LNCaP clone FGC (cell line): ENCODE measurements around the gene PTGER2.

Source experiments
- DNase-seq: peaks from one replicate; pipeline ENCODE4 v3.0.0-alpha.2; 2011; ENCODE audit warnings: low read depth
- H3K4me3 ChIP-seq: 2 replicates; pipeline ENCODE4 v1.5.1; 2011; ENCODE audit warnings: mild to moderate bottlenecking, low read depth, low read length, control low read depth
- CTCF ChIP-seq: IDR thresholded peaks from 2 replicates; pipeline ENCODE4 v1.5.1; 2012; ENCODE audit warnings: mild to moderate bottlenecking; ENCODE audit not compliant: control insufficient read depth, insufficient read depth; ENCODE audit errors: extremely low read depth

PTGER2 gene

DNA sequence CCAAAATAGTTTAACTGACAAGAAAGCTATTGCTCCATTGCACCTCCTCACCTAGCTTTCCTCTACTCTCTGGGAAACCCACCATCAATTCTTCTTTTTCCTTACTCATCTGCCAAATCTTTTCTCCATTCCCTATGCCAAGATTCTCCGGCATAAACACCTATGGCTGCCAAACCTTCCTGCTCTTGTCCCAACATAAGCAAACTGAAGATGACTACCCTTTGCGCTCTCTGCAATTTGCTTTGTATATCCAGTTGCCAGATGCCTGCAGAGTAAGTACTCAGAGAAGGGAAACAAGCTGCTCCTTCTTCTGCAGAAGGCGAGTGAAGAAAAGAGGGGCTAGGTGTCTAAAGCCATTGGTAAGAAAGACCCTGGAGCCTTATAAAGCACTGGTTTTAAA is 11.5 kb downstream of the PTGER2 start:
- no peak overlapping the region for H3K4me3 ChIP-seq
- peak; percentile 81 for DNase-seq
- TF ChIP-seq CTCF, result no peak

DNA sequence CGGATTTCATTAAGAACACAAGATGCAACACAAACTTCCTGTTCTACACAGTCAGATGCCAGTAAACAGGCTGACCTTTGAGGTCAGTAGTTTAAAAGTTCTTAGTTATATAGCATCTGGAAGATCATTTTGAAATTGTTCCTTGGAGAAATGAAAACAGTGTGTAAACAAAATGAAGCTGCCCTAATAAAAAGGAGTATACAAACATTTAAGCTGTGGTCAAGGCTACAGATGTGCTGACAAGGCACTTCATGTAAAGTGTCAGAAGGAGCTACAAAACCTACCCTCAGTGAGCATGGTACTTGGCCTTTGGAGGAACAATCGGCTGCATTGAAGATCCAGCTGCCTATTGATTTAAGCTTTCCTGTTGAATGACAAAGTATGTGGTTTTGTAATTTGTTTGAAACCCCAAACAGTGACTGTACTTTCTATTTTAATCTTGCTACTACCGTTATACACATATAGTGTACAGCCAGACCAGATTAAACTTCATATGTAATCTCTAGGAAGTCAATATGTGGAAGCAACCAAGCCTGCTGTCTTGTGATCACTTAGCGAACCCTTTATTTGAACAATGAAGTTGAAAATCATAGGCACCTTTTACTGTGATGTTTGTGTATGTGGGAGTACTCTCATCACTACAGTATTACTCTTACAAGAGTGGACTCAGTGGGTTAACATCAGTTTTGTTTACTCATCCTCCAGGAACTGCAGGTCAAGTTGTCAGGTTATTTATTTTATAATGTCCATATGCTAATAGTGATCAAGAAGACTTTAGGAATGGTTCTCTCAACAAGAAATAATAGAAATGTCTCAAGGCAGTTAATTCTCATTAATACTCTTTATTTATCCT is 13.5 kb downstream of the PTGER2 start:
- peak; percentile 91 for DNase-seq
- TF ChIP-seq CTCF, result no peak
- no peak overlapping the region for H3K4me3 ChIP-seq

- DNase-seq, result no peak
- TF ChIP-seq CTCF, result no peak
- H3K4me3 ChIP-seq, result no peak overlapping the region
These were observed 14.2 kb downstream of the PTGER2 start for GRCh38 chr14:52328276-52328675.

DNA sequence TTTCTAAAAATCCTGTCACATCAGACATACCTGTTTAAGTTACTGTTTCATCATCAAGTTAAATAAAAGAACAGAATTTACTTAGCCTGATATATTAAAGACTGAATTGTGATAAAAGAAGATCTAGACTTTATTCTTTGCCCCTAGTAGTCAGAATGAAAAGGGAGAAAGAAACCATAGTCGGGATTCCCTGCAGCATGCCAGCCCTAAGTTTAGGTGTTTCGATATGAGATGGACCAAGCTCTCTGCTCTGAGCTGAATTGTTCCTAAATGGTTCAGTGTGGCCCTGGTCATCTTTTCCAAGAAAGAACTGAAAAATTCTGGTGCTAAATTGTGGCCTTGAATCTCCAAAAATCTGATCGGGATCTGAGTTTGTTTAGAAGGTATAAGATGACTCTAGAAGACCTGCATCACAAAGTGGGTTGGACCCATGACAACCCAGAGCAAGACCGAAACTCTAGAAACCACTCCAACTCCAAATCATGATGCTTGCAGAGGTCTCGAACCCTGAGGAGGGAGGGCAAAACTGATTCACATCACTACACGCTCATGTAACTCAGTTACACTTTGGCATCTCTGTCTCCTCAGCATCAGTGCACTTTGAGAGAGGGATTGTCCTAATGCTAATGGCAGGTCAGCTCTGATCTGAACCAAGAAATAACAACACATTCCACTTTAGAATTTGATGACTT is 15.7 kb downstream of the PTGER2 start:
- no peak overlapping the region for H3K4me3 ChIP-seq
- no peak for TF ChIP-seq CTCF
- no peak for DNase-seq

DNA sequence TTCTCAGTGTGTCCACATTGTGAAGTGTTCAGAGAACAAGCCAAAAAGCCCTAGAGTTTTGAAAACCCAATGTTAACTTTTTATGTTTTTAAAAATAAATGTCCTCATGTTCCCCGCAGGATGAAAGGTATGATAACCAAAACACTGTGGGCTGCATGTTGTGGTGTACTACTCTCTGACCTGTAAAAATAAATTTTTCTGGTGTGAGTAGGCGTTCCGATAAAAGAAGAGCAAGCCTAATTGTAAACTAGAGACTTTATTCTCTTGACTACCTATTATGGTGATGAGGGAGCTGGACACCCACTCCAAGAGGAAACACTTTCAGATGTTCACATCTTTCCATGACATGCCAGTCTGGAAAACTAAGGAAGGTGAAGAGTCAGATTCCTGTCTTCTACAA is 18.2 kb downstream of the PTGER2 start:
- no peak overlapping the region for H3K4me3 ChIP-seq
- no peak for TF ChIP-seq CTCF
- DNase-seq, result no peak

DNA sequence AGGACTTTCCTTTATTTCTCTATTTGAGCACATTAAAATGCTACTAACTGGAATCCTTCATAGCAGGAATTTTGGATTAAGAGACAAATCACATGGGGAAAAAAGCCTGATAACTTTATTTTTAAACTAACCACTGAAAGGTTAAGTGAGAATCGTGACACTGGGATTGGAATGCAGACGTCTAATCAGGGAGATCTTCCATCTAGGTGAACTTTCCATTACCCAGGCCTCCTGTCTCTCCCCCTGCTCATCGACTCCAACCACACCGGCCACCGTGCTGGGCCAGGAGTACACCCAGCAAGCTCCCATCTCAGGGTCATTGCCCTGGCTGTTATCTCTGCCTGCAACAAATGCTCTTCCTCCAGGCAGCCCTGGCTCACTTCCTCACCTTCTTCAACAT is 19.0 kb downstream of the PTGER2 start:
- no peak for DNase-seq

More for the DNA sequence above, 19.0 kb downstream of the PTGER2 start:
- TF ChIP-seq CTCF, result no peak
- no peak overlapping the region for H3K4me3 ChIP-seq
